ENCODE data around the gene GATA2. TPM values are rescaled to one million over a fixed set of nuclear protein-coding genes. Genes with fewer than 3 reads are reported as not detected.

The GATA2 gene
- total and polyA plus RNA-seq, 2 of the 13 experiments (the other 11 are each of a cell fraction or from before 2014, with no cell fraction given) = 3.5 to 6.2 TPM

- TF ChIP-seq, protein P1, sequence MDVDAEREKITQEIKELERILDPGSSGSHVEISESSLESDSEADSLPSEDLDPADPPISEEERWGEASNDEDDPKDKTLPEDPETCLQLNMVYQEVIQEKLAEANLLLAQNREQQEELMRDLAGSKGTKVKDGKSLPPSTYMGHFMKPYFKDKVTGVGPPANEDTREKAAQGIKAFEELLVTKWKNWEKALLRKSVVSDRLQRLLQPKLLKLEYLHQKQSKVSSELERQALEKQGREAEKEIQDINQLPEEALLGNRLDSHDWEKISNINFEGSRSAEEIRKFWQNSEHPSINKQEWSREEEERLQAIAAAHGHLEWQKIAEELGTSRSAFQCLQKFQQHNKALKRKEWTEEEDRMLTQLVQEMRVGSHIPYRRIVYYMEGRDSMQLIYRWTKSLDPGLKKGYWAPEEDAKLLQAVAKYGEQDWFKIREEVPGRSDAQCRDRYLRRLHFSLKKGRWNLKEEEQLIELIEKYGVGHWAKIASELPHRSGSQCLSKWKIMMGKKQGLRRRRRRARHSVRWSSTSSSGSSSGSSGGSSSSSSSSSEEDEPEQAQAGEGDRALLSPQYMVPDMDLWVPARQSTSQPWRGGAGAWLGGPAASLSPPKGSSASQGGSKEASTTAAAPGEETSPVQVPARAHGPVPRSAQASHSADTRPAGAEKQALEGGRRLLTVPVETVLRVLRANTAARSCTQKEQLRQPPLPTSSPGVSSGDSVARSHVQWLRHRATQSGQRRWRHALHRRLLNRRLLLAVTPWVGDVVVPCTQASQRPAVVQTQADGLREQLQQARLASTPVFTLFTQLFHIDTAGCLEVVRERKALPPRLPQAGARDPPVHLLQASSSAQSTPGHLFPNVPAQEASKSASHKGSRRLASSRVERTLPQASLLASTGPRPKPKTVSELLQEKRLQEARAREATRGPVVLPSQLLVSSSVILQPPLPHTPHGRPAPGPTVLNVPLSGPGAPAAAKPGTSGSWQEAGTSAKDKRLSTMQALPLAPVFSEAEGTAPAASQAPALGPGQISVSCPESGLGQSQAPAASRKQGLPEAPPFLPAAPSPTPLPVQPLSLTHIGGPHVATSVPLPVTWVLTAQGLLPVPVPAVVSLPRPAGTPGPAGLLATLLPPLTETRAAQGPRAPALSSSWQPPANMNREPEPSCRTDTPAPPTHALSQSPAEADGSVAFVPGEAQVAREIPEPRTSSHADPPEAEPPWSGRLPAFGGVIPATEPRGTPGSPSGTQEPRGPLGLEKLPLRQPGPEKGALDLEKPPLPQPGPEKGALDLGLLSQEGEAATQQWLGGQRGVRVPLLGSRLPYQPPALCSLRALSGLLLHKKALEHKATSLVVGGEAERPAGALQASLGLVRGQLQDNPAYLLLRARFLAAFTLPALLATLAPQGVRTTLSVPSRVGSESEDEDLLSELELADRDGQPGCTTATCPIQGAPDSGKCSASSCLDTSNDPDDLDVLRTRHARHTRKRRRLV (CRISPR knock-in tag; IDR thresholded peaks at IDR 0.05) = 0 out of 2 replicates have a peak, but pooled peaks have one; percentile 13
- TF ChIP-seq TBX2 (CRISPR knock-in tag; IDR thresholded peaks at IDR 0.05; ENCODE audit: borderline replicate concordance) (0 out of 2 replicates have a peak, but pooled peaks have one; percentile 18), NFAT5 (CRISPR knock-in tag; IDR thresholded peaks at IDR 0.05) (no peak), ZNF34 (CRISPR knock-in tag; IDR thresholded peaks at IDR 0.05; ENCODE audit: borderline replicate concordance) (no peak), ZSCAN12 (CRISPR knock-in tag; IDR thresholded peaks at IDR 0.05) (0 out of 2 replicates have a peak, but pooled peaks have one; percentile 61), HNRNPK (IDR thresholded peaks at IDR 0.05; ENCODE audit: low read depth, low read length, poor library complexity, severe bottlenecking) (peak; percentile 9), ZNF501 (CRISPR knock-in tag; IDR thresholded peaks at IDR 0.05) (peak; percentile 79), ZFP36 (IDR thresholded peaks at IDR 0.05; ENCODE audit: borderline replicate concordance, low read depth, low read length, partially characterized antibody) (no peak), EEA1 (CRISPR knock-in tag; IDR thresholded peaks at IDR 0.05; ENCODE audit: borderline replicate concordance) (no peak), KLF16 (CRISPR knock-in tag; IDR thresholded peaks at IDR 0.05) (no peak), ASH2L (IDR thresholded peaks at IDR 0.05; ENCODE audit: insufficient read length, low read depth, low read length) (peak; percentile 24), ZNF274 (CRISPR knock-in tag; IDR thresholded peaks at IDR 0.05) (0 out of 2 replicates have a peak, but pooled peaks have one; percentile 19), WIZ (CRISPR knock-in tag; IDR thresholded peaks at IDR 0.05) (no peak), ATF1 (CRISPR knock-in tag; IDR thresholded peaks at IDR 0.05) (no peak)
- TF ChIP-seq, protein P2, sequence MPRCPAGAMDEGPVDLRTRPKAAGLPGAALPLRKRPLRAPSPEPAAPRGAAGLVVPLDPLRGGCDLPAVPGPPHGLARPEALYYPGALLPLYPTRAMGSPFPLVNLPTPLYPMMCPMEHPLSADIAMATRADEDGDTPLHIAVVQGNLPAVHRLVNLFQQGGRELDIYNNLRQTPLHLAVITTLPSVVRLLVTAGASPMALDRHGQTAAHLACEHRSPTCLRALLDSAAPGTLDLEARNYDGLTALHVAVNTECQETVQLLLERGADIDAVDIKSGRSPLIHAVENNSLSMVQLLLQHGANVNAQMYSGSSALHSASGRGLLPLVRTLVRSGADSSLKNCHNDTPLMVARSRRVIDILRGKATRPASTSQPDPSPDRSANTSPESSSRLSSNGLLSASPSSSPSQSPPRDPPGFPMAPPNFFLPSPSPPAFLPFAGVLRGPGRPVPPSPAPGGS (CRISPR knock-in tag; IDR thresholded peaks at IDR 0.05) = peak; percentile 49; the same call in 1 of the 2 replicates
Measured at GRCh38 chr3:128489927-128490649, 2.9 kb downstream of the GATA2 start (continued).
